HG03097 (cell line): ENCODE measurements around the gene SYNE1.
"Not testable (repeated sequence)": the region's sequence is repeated elsewhere in the genome, so short reads cannot be mapped to it uniquely, and the experiment has no call there.

ENCODE experiments used
- ATAC-seq: cut with Tn5 transposase; IDR thresholded peaks from one replicate; pipeline ENCODE4 v1.9.1; 2021; ENCODE audit not compliant: unreplicated experiment, low FRiP score

Gene SYNE1, protein sequence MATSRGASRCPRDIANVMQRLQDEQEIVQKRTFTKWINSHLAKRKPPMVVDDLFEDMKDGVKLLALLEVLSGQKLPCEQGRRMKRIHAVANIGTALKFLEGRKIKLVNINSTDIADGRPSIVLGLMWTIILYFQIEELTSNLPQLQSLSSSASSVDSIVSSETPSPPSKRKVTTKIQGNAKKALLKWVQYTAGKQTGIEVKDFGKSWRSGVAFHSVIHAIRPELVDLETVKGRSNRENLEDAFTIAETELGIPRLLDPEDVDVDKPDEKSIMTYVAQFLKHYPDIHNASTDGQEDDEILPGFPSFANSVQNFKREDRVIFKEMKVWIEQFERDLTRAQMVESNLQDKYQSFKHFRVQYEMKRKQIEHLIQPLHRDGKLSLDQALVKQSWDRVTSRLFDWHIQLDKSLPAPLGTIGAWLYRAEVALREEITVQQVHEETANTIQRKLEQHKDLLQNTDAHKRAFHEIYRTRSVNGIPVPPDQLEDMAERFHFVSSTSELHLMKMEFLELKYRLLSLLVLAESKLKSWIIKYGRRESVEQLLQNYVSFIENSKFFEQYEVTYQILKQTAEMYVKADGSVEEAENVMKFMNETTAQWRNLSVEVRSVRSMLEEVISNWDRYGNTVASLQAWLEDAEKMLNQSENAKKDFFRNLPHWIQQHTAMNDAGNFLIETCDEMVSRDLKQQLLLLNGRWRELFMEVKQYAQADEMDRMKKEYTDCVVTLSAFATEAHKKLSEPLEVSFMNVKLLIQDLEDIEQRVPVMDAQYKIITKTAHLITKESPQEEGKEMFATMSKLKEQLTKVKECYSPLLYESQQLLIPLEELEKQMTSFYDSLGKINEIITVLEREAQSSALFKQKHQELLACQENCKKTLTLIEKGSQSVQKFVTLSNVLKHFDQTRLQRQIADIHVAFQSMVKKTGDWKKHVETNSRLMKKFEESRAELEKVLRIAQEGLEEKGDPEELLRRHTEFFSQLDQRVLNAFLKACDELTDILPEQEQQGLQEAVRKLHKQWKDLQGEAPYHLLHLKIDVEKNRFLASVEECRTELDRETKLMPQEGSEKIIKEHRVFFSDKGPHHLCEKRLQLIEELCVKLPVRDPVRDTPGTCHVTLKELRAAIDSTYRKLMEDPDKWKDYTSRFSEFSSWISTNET (N-terminal part only)

DNA sequence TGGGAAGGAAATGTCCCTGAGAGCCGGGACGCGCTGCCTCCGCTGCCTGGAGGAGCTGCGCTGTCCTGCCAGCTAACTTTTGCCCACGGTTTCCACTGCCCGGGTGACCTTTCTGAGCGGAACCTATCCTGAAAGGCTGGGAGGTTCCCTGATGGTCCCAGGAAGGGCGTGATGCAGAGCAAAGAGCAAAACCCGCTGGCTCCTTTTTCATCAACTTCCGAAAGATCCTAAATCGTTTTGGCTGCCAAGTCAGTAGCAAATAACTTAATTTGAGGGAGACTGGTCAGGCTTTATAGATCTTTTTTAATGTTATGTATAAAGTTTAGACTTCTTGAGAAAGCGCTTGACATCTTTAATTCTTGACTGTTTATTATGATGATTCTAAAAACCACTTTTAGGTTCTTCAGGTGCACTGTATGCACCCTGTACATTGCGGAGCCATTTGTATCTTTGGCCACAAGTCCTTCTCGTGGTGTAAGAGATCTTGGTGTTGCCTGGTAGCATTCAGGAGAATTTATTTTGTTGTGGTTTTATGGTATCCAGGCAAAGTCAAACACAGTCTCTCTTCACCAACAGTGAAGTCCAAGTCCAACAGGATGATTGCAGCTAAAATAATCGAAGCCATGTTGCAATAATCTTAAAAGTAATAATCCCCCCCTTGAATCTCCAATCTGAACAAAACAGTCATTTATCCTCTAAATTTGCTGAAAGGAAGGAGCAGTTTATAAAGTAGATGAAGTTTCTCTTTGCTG lies at the start of gene SYNE1:
TSS of gene SYNE1 (minus strand) at position 67 of the 752 bp plus-strand sequence. CDS start 9,031 bp downstream, outside the sequence.
- ATAC-seq: no peak

GRCh38 chr6:152685819-152686218 lies 48.7 kb upstream of the SYNE1 start:
- ATAC-seq: no peak

DNA sequence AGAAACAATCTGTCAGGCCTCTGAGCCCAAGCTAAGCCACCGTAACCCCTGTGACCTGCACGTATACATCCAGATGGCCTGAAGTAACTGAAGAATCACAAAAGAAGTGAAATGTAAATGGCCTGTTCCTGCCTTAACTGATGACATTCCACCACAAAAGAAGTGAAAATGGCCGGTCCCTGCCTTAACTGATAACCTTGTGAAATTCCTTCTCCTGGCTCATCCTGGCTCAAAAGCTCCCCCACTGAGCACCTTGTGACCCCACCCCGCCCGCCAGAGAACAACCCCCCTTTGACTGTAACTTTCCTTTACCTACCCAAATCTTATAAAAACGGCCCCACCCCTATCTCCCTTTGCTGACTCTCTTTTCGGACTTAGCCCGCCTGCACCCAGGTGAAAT lies 45.8 kb upstream of the SYNE1 start:
- ATAC-seq: not testable (repeated sequence)

DNA sequence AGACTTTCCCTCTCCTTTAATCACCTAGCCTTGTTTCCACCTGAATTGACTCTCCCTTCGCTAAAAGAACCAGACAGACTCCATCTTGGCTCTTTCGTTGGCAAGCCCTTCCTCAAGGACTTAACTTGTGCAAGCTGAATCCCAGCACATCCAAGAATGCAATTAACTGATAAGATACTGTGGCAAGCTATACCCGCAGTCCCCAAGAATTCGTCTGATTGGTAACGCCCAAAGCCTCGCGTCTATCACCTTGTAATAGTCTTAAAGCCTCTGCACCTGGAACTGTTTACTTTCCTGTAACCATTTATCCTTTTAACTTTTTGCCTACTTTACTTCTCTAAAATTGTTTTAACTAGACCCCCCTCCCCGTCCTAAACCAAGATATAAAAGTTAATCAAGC lies 45.0 kb upstream of the SYNE1 start:
- no peak for ATAC-seq

DNA sequence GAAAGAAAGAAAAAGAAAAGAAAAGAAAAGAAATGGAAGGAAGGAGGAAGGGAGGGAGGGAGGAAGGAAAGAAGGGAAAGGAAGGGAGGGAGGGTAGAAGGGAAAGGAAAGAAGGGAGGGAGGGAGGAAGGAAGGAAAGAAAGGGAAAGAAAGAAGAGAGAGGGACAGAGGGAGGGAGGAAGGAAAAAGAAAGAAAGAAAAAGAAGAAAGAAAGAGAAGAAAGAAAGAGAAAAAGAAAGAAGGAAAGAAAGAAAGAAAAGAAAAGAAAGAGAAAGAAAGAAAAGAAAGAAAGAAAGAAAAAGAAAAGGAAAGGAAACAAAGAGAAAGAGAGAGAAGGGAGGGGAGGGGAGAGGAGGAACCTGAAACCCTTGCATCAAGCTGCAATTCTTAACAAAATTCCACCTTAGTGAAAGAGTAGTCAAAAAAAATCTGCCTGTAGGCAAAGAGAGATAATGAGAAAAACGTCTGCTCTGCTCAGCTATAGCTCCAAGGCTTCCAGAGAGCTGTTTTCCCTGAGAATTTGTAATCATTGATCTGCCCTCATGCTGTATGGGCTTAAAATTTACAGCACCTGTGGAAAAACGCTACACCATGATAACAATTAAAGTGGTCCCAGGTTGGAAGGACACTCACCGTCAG lies 43.8 kb upstream of the SYNE1 start:
- no peak for ATAC-seq

DNA sequence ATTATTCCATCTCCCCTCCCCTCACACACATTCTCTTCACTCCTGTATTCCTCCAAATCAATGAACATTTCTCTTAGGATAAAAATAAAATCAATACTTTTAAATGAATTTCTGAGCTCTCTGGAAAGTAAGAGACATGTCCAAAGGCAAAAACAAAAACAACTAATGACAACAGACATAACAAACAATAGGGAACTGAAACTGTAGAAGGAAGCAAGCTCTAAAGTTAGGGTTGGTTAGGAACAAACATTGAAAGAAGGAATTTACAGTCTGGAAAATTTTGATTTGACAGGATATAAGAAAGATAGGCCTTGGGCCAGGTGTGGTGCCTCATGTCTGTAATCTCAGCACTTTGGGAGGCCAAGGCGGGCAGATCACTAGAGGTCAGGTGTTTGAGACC lies 43.0 kb upstream of the SYNE1 start:
- ATAC-seq: no peak

- no peak for ATAC-seq
Observed at GRCh38 chr6:152673236-152673635, 36.1 kb upstream of the SYNE1 start.

- ATAC-seq: no peak
Observed at GRCh38 chr6:152671171-152671570, 34.0 kb upstream of the SYNE1 start.

- ATAC-seq: no peak
Observed at GRCh38 chr6:152669895-152670294, 32.7 kb upstream of the SYNE1 start.

- ATAC-seq: no peak
Observed at GRCh38 chr6:152661776-152662175, 24.6 kb upstream of the SYNE1 start.

DNA sequence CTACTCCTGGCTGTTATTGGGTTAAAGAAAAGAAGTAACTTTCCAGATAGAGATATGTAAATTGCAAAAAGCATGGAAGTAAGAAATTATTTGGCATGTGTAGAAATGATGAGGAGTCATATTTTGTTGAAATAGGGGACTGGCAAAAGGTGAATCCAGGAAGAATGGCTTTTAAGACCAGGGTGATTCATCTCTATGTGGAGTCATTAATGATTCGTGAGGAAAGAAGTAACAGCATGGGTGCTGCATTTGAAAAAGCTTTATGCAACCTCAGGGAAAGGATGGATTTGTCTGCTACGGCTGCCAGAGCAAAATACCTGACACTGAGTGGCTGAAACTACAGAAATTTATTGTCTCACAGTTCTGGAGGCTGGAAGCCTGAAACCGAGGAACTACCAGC lies 14.8 kb upstream of the SYNE1 start:
- no peak for ATAC-seq

GRCh38 chr6:152648105-152648504 lies 10.9 kb upstream of the SYNE1 start:
- ATAC-seq: no peak

DNA sequence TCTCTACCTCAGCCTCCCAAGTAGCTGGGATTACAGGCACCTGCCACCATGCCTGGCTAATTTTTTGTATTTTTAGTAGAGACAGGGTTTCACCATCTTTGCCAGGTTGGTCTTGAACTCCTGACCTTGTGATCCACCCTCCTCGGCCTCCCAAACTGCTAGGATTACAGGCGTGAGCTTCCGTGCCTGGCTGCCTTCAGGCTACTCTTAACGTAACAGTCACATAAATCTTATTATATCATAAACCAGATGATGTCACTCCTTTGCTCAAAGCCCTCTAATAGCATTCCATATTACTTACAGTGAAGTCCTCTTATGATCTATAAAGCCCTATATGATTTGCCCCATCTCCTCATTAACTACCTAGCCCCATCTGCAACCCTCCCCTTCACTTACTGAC lies 9.6 kb upstream of the SYNE1 start:
- ATAC-seq: not testable (repeated sequence)

GRCh38 chr6:152642578-152643375 lies 5.6 kb upstream of the SYNE1 start:
- no peak for ATAC-seq

DNA sequence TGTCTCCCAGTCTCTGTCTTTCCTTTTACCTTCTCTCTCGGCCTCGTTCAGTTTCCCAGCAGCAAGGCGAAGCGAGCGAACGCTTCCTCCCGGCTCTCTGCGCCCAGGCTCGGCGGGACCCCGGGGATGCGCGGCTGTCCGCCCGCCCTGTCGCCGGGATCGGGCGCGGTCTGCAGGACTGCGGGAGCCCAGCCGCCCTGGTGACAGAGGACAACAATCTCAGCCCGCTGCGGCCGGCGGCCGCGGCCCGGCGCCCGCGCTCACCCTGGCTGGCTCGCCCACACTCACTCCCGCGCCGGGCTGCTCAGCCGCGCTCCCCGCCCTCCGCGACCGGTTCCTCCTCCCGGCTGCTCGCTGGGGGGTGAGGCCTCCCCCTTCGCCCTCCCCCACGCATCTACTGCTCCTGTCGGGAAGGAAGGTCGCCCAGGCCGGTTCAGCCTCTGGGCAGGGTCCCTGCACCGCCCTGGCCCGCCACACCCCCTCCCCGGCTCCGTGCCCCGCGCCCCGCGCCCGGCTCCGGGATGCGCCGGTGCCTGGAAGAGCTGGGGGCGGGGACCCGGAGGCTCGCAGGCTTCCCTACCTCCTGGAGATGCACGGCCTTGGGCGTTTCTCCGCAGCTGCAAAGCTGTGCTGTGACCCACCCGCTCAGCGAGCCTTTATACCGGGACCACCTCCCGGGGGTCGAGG lies 410 bp downstream of the SYNE1 start:
- ATAC-seq: no peak

DNA sequence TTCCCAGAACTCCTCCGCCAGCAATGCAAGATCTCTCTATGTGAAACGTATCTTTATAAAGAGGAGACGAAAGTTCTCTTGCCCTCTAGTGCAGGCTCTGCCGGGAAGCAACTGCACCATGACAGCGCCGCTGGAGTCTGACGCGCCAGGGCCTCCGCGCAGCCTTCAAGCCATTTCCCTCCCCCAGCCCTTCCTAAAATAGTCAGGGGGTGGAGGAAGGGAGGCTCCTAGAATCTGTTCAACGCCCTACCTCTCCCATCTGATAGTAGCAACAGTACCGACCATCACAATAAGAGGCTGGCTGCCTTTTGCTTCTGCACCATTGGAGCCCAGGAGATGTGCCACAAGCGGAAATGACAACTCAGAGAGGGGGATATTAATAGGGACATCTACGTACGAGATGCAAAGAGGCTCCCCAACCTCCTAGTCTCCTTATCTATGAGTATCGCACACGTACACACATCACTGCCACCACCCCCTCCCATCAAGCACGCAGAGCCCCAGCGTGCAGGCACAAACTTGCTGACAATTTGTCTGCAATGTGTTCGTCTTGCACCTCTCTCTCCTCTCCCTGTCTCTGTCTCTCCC lies 1.0 kb downstream of the SYNE1 start:
- ATAC-seq: no peak

DNA sequence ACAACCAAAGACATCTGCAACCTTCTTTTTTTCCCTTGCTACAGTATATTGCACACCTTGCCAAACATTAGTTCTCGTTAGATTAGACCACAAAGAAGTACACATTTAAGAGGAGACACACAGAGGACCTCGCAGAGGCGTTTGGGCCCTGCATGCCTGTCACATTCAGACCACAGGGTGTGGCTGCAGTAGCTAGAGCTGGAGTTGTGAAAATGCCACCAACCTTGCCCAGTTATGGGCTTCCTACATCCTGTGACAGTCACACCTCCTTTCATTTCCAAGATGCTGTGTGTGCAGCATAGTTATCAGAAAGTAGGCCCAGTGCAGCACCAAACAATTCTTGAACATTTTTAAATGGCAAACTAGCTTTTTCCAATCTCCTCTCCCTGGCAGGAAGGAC lies 2.4 kb downstream of the SYNE1 start:
- no peak for ATAC-seq

- ATAC-seq: no peak
Observed at GRCh38 chr6:152632121-152632782, 4.9 kb downstream of the SYNE1 start.
